Measurements from ENCODE around the gene COL6A2.
"Not testable (repeated sequence)": the region's sequence is repeated elsewhere in the genome, so short reads cannot be mapped to it uniquely, and the experiment has no call there.

COL6A2 gene

DNA sequence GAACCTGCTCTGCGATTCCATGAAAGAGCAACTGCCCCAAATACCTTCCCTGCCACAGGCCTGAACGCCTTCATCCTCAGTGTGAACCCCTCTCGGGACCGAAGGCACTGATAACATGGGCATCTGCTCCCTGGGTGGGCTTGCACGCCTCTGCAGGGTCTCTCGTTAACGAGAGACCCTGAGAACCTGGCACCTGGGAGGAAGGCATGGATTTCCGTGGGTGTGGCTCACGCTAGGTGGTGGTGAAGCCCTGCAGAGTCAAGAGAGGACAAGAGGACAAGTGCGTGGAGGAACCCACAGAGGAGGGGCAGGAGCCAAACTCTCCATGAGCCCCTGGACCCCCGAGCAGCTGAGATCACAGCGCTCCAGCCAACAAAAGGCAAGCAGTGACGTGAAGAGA is 26.8 kb upstream of the COL6A2 start:
- Histone ChIP-seq H3K4me2 (ENCODE audit: low read length) (no peak overlapping the region), H2AK5ac (ENCODE audit: low read length) (no peak overlapping the region), H2BK120ac (ENCODE audit: insufficient read depth, low read length, poor library complexity) (no peak overlapping the region), H4K12ac (ENCODE audit: low read depth, low read length) (no peak overlapping the region), H3K4me3 (ENCODE audit: low read depth, low read length) (no peak overlapping the region), H3K27ac (ENCODE audit: low read depth, low read length) (no peak overlapping the region), H3K4me1 (ENCODE audit: control insufficient read depth in 1 of 2, insufficient read depth in 2 of 2, low read length in 2 of 2) (no peaks in the 10 kb centered on the region), H3K4ac (ENCODE audit: low read depth, low read length) (no peak overlapping the region), H3K9me3 (ENCODE audit: insufficient read depth, low read depth, low read length) (peaks cover 11% of the 10 kb centered on the region), H3K79me1 (ENCODE audit: low read length) (no peaks in the 10 kb centered on the region), H4K8ac (ENCODE audit: low read depth, low read length) (no peak overlapping the region), H3K9ac (ENCODE audit: low read length) (no peak overlapping the region), H4K91ac (ENCODE audit: low read depth, low read length) (no peak overlapping the region), H3K18ac (ENCODE audit: low read length) (no peak overlapping the region), H3K23ac (ENCODE audit: low read length) (no peak overlapping the region), H2AFZ (ENCODE audit: insufficient read depth, low read length, poor library complexity) (no peak overlapping the region), H3K79me2 (ENCODE audit: control insufficient read depth, insufficient read depth, low read length, poor library complexity) (no peaks in the 10 kb centered on the region), H3K14ac (ENCODE audit: low read length) (no peak overlapping the region), H3K27me3 (ENCODE audit: insufficient read depth, low read length) (no peaks in the 10 kb centered on the region), H2BK12ac (ENCODE audit: low read length) (no peak overlapping the region), H2BK5ac (ENCODE audit: low read depth, low read length, poor library complexity) (no peak overlapping the region), H3K36me3 (ENCODE audit: control insufficient read depth in 1 of 2, insufficient read depth in 2 of 2, low read length in 2 of 2) (no peaks in the 10 kb centered on the region)
- no peak for DNase-seq
- WGBS (ENCODE audit: extremely low coverage, insufficient coverage, insufficient read length): no CpG with 5 or more reads among the region's 13 CpGs

DNA sequence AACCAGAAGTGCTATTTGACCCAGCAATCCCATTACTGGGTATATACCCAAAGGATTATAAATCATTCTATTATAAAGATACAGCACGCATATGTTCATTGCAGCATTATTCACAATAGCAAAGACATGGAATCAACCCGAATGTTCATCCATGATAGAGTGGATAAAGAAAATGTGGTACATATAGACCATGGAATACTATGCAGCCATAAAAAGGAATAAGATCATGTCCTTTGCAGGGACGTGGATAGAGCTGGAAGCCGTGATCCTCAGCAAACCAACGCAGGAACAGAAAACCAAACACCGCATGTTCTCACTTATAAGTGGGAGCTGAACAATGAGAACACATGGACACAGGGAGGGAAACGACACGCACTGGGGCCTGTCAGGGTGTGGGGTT is 21.2 kb upstream of the COL6A2 start:
- not testable (repeated sequence) for H2BK12ac ChIP-seq (ENCODE audit: low read length); H3K4me1 ChIP-seq (ENCODE audit: control insufficient read depth in 1 of 2, insufficient read depth in 2 of 2, low read length in 2 of 2); DNase-seq; H3K18ac ChIP-seq (ENCODE audit: low read length); H4K91ac ChIP-seq (ENCODE audit: low read depth, low read length); H4K12ac ChIP-seq (ENCODE audit: low read depth, low read length); H3K9ac ChIP-seq (ENCODE audit: low read length); H2AFZ ChIP-seq (ENCODE audit: insufficient read depth, low read length, poor library complexity); H3K4me3 ChIP-seq (ENCODE audit: low read depth, low read length); H2BK120ac ChIP-seq (ENCODE audit: insufficient read depth, low read length, poor library complexity); H3K23ac ChIP-seq (ENCODE audit: low read length); H4K8ac ChIP-seq (ENCODE audit: low read depth, low read length); H3K27ac ChIP-seq (ENCODE audit: low read depth, low read length); H3K4ac ChIP-seq (ENCODE audit: low read depth, low read length); H3K4me2 ChIP-seq (ENCODE audit: low read length); H3K36me3 ChIP-seq (ENCODE audit: control insufficient read depth in 1 of 2, insufficient read depth in 2 of 2, low read length in 2 of 2); H3K14ac ChIP-seq (ENCODE audit: low read length); H2BK5ac ChIP-seq (ENCODE audit: low read depth, low read length, poor library complexity); H3K79me2 ChIP-seq (ENCODE audit: control insufficient read depth, insufficient read depth, low read length, poor library complexity); H3K9me3 ChIP-seq (ENCODE audit: insufficient read depth, low read depth, low read length); H2AK5ac ChIP-seq (ENCODE audit: low read length); H3K27me3 ChIP-seq (ENCODE audit: insufficient read depth, low read length); H3K79me1 ChIP-seq (ENCODE audit: low read length)
- no CpG with 5 or more reads among the region's 8 CpGs for whole genome bisulfite sequencing (ENCODE audit: extremely low coverage, insufficient coverage, insufficient read length)

- Histone ChIP-seq H3K27me3 (ENCODE audit: insufficient read depth, low read length) (no peaks in the 10 kb centered on the region), H3K4ac (ENCODE audit: low read depth, low read length) (no peak overlapping the region), H4K12ac (ENCODE audit: low read depth, low read length) (no peak overlapping the region), H2BK120ac (ENCODE audit: insufficient read depth, low read length, poor library complexity) (no peak overlapping the region), H3K9ac (ENCODE audit: low read length) (no peak overlapping the region), H2AFZ (ENCODE audit: insufficient read depth, low read length, poor library complexity) (no peak overlapping the region), H3K4me3 (ENCODE audit: low read depth, low read length) (no peak overlapping the region), H3K79me2 (ENCODE audit: control insufficient read depth, insufficient read depth, low read length, poor library complexity) (no peaks in the 10 kb centered on the region), H3K4me1 (ENCODE audit: control insufficient read depth in 1 of 2, insufficient read depth in 2 of 2, low read length in 2 of 2) (peaks cover 2 to 9% of the 10 kb centered on the region in 2 experiments), H2AK5ac (ENCODE audit: low read length) (no peak overlapping the region), H3K9me3 (ENCODE audit: insufficient read depth, low read depth, low read length) (peaks cover 8% of the 10 kb centered on the region), H3K27ac (ENCODE audit: low read depth, low read length) (no peak overlapping the region), H3K4me2 (ENCODE audit: low read length) (no peak overlapping the region), H3K36me3 (ENCODE audit: control insufficient read depth in 1 of 2, insufficient read depth in 2 of 2, low read length in 2 of 2) (no peaks in the 10 kb centered on the region), H4K91ac (ENCODE audit: low read depth, low read length) (no peak overlapping the region), H3K79me1 (ENCODE audit: low read length) (no peaks in the 10 kb centered on the region), H2BK5ac (ENCODE audit: low read depth, low read length, poor library complexity) (no peak overlapping the region), H3K23ac (ENCODE audit: low read length) (no peak overlapping the region), H3K14ac (ENCODE audit: low read length) (no peak overlapping the region), H4K8ac (ENCODE audit: low read depth, low read length) (no peak overlapping the region), H3K18ac (ENCODE audit: low read length) (no peak overlapping the region), H2BK12ac (ENCODE audit: low read length) (no peak overlapping the region)
- WGBS (ENCODE audit: extremely low coverage, insufficient coverage, insufficient read length): no CpG with 5 or more reads among the region's 19 CpGs
- no peak for DNase-seq
Measured at GRCh38 chr21:46077674-46078101, 20.2 kb upstream of the COL6A2 start.

DNA sequence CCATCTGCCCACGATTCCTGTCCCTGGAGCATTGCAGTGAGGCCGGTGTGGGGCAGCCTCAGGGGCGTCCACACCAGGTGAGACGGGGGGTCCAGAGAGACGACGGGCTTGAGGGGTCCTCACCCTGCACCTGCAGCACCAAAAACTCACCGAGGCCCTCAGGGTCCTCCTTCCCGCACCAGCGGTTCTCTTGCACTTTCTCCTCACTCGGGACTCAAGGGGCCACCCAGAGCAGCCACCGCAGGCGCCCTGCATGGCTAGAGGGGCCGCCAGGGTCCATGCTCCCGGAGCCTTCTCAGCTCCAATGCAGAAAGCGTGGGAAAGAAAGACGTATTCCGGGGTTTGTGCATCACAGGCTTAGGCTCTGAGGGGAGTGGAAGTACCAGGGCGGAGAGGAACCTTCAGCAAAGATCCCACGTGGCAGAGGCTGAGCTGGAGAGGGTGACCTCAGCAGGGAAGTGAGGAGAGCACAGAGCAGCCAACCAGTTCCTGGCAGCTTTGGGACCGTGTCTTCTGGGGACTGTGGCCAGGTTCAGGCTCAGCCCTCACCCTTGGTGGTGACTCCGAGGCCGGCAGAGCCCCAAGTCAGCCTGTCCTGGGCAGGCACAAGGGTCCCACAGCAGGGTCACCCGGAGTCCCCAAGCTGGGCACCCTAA is 19.5 kb upstream of the COL6A2 start:
- H3K79me2 ChIP-seq (ENCODE audit: control insufficient read depth, insufficient read depth, low read length, poor library complexity): no peaks in the 10 kb centered on the region
- no CpG with 5 or more reads among the region's 23 CpGs for WGBS (ENCODE audit: extremely low coverage, insufficient coverage, insufficient read length)
- H2BK12ac ChIP-seq (ENCODE audit: low read length): no peak overlapping the region
- no peak overlapping the region for H2AK5ac ChIP-seq (ENCODE audit: low read length)
- no peak for DNase-seq
- no peaks in the 10 kb centered on the region for H3K36me3 ChIP-seq (ENCODE audit: control insufficient read depth in 1 of 2, insufficient read depth in 2 of 2, low read length in 2 of 2)
- no peak overlapping the region for H4K12ac ChIP-seq (ENCODE audit: low read depth, low read length)
- H3K27me3 ChIP-seq (ENCODE audit: insufficient read depth, low read length): no peaks in the 10 kb centered on the region
- H4K8ac ChIP-seq (ENCODE audit: low read depth, low read length): no peak overlapping the region
- no peak overlapping the region for H3K27ac ChIP-seq (ENCODE audit: low read depth, low read length)
- no peak overlapping the region for H2BK120ac ChIP-seq (ENCODE audit: insufficient read depth, low read length, poor library complexity)
- no peak overlapping the region for H2BK5ac ChIP-seq (ENCODE audit: low read depth, low read length, poor library complexity)
- H2AFZ ChIP-seq (ENCODE audit: insufficient read depth, low read length, poor library complexity): no peak overlapping the region
- peaks cover 8% of the 10 kb centered on the region for H3K9me3 ChIP-seq (ENCODE audit: insufficient read depth, low read depth, low read length)
- no peak overlapping the region for H3K4me3 ChIP-seq (ENCODE audit: low read depth, low read length)
- H3K23ac ChIP-seq (ENCODE audit: low read length): no peak overlapping the region
- no peak overlapping the region for H3K4ac ChIP-seq (ENCODE audit: low read depth, low read length)
- no peaks in the 10 kb centered on the region for H3K79me1 ChIP-seq (ENCODE audit: low read length)
- H3K4me2 ChIP-seq (ENCODE audit: low read length): no peak overlapping the region
- H3K18ac ChIP-seq (ENCODE audit: low read length): no peak overlapping the region
- H3K4me1 ChIP-seq (ENCODE audit: control insufficient read depth in 1 of 2, insufficient read depth in 2 of 2, low read length in 2 of 2): peaks cover 2 to 9% of the 10 kb centered on the region in 2 experiments
- H4K91ac ChIP-seq (ENCODE audit: low read depth, low read length): no peak overlapping the region
- no peak overlapping the region for H3K9ac ChIP-seq (ENCODE audit: low read length)
- no peak overlapping the region for H3K14ac ChIP-seq (ENCODE audit: low read length)
